Measurements from ENCODE around the gene ZNF280C.

ZNF280C gene

GRCh38 chrX:130174937-130175336 lies 93.8 kb downstream of the ZNF280C start:
- no peak for DNase-seq

GRCh38 chrX:130174045-130174704 lies 94.5 kb downstream of the ZNF280C start:
- no peak for DNase-seq

- no peak for DNase-seq
These were observed 95.4 kb downstream of the ZNF280C start for GRCh38 chrX:130173190-130173895.

GRCh38 chrX:130172127-130172845 lies 96.4 kb downstream of the ZNF280C start:
- no peak for DNase-seq

GRCh38 chrX:130171446-130172126 lies 97.1 kb downstream of the ZNF280C start, which contains the start of gene RAB33A:
Gene RAB33A (plus strand): TSS chrX:130171962. CDS start chrX:130172063, 101 bp downstream.
- peak; percentile 30 to 36 for DNase-seq

GRCh38 chrX:130170752-130171445 lies 97.8 kb downstream of the ZNF280C start:
- peak; percentile 45 to 49 for DNase-seq

GRCh38 chrX:130167040-130167439 lies 101.7 kb downstream of the ZNF280C start:
- no peak for DNase-seq

GRCh38 chrX:130166503-130166777 lies 102.3 kb downstream of the ZNF280C start:
- DNase-seq: no peak

GRCh38 chrX:130165703-130166502 lies 102.8 kb downstream of the ZNF280C start, which contains the start of gene AIFM1:
Gene AIFM1 (minus strand): TSS chrX:130165841. CDS start chrX:130165656, 185 bp downstream.
- DNase-seq: peak; percentile 77 to 82

GRCh38 chrX:130165181-130165702 lies 103.5 kb downstream of the ZNF280C start:
- DNase-seq: peak in 1 of 2 donors; percentile 14

GRCh38 chrX:130163398-130163797 lies 105.3 kb downstream of the ZNF280C start:
- DNase-seq: no peak

GRCh38 chrX:130162094-130162735 lies 106.5 kb downstream of the ZNF280C start:
- DNase-seq: no peak

GRCh38 chrX:130159776-130160175 lies 108.9 kb downstream of the ZNF280C start:
- DNase-seq: no peak

GRCh38 chrX:130158311-130158710 lies 110.4 kb downstream of the ZNF280C start:
- no peak for DNase-seq

- no peak for DNase-seq
These were observed 113.1 kb downstream of the ZNF280C start for GRCh38 chrX:130155564-130155963.

Measured in activated CD4-positive, alpha-beta T cell treated with anti-CD3 and anti-CD28 coated beads for 4 hours (primary cell).